Gastrocnemius medialis (tissue), 4 donors: ENCODE measurements around the gene BIVM.

Experiments
- POLR2A ChIP-seq, 2 donors: fragments of 450-650 bp; IDR thresholded peaks; one replicate each; pipeline ENCODE4 v1.6.1; 2017; ENCODE audit warnings: antibody characterized with exemption in 2 of 2, mild to moderate bottlenecking in 2 of 2, moderate library complexity in 2 of 2
- TF ChIP-seq, protein P1 (sequence below), 5 experiments: fragments of 450-650 bp in 3 of 5; fragments of 200-600 bp in 2 of 5; sonication (generic) in 2 of 5; IDR thresholded peaks in 4 of 5; conservative IDR thresholded peaks in 1 of 5; 1 replicate in 4 of 5; 2 replicates in 1 of 5; pipeline ENCODE4 v1.5.1; 2016 to 2019; ENCODE audit warnings: antibody characterized with exemption in 5 of 5, mild to moderate bottlenecking in 3 of 5, moderate library complexity in 3 of 5

DNA sequence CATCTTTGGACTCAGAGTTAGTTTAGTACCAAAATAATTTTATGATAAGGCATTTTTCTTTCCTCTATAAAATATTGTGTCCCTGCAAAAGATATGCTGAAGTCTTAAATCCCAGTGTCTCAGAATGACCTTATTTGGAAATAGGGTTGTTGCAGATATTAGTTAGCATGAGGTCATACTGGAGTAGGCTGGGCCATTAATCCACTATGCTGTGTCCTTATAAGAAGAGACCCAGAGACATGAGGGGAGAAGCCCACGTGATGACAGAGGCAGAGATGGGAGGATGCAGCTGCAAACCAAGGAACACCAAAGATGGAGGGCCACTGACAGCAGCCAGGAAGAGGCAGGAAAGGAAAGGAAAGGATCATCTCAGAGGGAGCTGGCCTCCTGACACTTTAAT lies 6.5 kb upstream of the BIVM start:
- TF ChIP-seq, protein P1, sequence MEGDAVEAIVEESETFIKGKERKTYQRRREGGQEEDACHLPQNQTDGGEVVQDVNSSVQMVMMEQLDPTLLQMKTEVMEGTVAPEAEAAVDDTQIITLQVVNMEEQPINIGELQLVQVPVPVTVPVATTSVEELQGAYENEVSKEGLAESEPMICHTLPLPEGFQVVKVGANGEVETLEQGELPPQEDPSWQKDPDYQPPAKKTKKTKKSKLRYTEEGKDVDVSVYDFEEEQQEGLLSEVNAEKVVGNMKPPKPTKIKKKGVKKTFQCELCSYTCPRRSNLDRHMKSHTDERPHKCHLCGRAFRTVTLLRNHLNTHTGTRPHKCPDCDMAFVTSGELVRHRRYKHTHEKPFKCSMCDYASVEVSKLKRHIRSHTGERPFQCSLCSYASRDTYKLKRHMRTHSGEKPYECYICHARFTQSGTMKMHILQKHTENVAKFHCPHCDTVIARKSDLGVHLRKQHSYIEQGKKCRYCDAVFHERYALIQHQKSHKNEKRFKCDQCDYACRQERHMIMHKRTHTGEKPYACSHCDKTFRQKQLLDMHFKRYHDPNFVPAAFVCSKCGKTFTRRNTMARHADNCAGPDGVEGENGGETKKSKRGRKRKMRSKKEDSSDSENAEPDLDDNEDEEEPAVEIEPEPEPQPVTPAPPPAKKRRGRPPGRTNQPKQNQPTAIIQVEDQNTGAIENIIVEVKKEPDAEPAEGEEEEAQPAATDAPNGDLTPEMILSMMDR (IDR thresholded peaks at IDR 0.05 in 4 of 5, conservative IDR thresholded peaks at IDR 0.05 in 1 of 5) = no peak
- TF ChIP-seq POLR2A (IDR thresholded peaks at IDR 0.05) = no peak
